ACC112 (cell line): ENCODE results near the gene BANF1.

Experiments
- H2AFZ ChIP-seq: fragments of 200-600 bp; sonication (generic); one replicate; pipeline ENCODE4 v1.6.0; 2017; ENCODE audit warnings: antibody characterized with exemption, low read length; ENCODE audit not compliant: unreplicated experiment
- H3K27ac ChIP-seq: fragments of 200-600 bp; sonication (generic); 2 replicates; pipeline ENCODE4 v1.5.1; 2014; ENCODE audit warnings: low read depth, mild to moderate bottlenecking, antibody characterized with exemption, low read length, moderate library complexity
- H3K27me3 ChIP-seq: fragments of 200-600 bp; sonication (generic); 2 replicates; pipeline ENCODE4 v1.6.1; 2014; ENCODE audit warnings: mild to moderate bottlenecking, antibody characterized with exemption, low read length, moderate library complexity, mixed read lengths; ENCODE audit not compliant: insufficient read depth
- H3K36me3 ChIP-seq: fragments of 200-600 bp; sonication (generic); 2 replicates; pipeline ENCODE4 v1.6.1; 2016; ENCODE audit warnings: mild to moderate bottlenecking, antibody characterized with exemption, low read length, moderate library complexity, mixed read lengths; ENCODE audit not compliant: insufficient read depth
- H3K4me1 ChIP-seq: fragments of 200-600 bp; sonication (generic); one replicate; pipeline ENCODE4 v1.6.1; 2016; ENCODE audit warnings: low read length, mixed read lengths; ENCODE audit not compliant: insufficient read depth, unreplicated experiment, control insufficient read depth
- H3K4me3 ChIP-seq: fragments of 200-600 bp; sonication (generic); 2 replicates; pipeline ENCODE4 v1.5.1; 2014; ENCODE audit warnings: mild to moderate bottlenecking, low read depth, low read length
- H3K79me2 ChIP-seq: fragments of 200-600 bp; sonication (generic); one replicate; pipeline ENCODE4 v1.6.0; 2016; ENCODE audit warnings: low read length; ENCODE audit not compliant: control insufficient read depth, unreplicated experiment, insufficient read depth

BANF1 gene

DNA sequence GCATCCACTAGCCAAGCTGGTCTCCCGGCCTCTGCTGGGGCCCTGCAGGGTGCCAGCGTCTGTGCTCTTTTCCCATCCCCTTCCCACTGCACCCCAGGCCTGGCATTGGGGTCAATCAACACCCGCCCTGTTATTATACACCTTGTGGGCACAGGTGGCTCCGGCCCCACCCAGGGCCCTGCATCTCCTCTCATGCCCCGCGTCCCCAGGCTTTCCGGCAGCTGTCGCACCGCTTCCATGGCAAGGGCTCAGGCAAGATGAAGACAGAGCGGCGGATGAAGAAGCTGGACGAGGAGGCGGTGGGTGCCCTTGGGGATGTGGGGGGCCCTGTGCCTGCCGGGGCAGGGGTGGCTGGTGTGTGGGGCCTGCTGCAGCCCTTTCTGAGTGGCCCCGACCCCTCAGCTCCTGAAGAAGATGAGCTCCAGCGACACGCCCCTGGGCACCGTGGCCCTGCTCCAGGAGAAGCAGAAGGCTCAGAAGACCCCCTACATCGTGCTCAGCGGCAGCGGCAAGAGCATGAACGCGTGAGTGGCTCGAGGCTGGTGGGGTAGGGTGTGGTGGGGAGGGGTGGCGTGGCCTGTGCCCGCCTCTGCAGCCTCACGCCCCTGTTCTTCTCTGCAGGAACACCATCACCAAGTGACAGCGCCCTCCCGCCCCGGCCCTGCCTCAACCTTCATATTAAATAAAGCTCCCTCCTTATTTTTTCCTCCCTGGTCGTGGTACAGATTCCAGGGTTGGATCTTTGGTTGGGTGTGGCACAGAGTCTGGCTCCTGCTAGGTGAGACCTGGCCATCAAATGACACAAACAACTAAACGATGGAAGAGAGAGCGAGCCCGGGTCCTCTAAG is 23.7 kb upstream of the BANF1 start:
- H3K4me3 ChIP-seq: no peak overlapping the region
- no peak overlapping the region for H3K27ac ChIP-seq
- H2AFZ ChIP-seq: no peak overlapping the region
- H3K27me3 ChIP-seq: no peaks in the 10 kb centered on the region
- H3K36me3 ChIP-seq: peaks cover 5% of the 10 kb centered on the region; the same call in 1 of the 2 replicates
- peaks cover 1% of the 10 kb centered on the region for H3K4me1 ChIP-seq
- no peaks in the 10 kb centered on the region for H3K79me2 ChIP-seq

DNA sequence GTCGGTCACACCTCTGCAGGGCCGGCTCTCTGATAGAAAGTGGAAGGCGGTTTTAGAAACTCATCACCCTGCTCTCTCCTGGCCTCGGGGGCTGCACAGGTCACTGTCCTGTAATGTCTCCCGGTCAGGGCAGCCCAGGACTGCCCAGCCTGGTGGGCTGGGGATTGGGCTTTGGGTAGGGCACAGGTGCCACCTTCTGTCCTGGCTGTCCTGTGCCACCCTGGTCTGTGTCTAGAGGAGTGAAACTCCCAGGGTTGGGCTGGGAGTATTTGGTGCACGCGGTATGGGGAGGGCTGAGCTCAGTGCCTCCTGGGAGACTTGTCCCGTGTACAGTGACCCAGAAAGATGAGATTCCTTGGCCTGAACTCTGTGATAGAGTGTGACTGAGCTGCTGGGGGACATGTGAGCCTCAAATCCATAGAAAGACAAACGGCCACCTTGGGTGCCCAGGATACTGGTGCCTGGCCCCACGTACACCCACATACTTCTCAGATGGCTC is 23.0 kb upstream of the BANF1 start:
- Histone ChIP-seq H3K27ac (no peak overlapping the region), H3K79me2 (no peaks in the 10 kb centered on the region), H3K36me3 (peaks cover 5% of the 10 kb centered on the region; the same call in 1 of the 2 replicates), H3K4me1 (no peaks in the 10 kb centered on the region), H2AFZ (no peak overlapping the region), H3K27me3 (no peaks in the 10 kb centered on the region), H3K4me3 (no peak overlapping the region)

DNA sequence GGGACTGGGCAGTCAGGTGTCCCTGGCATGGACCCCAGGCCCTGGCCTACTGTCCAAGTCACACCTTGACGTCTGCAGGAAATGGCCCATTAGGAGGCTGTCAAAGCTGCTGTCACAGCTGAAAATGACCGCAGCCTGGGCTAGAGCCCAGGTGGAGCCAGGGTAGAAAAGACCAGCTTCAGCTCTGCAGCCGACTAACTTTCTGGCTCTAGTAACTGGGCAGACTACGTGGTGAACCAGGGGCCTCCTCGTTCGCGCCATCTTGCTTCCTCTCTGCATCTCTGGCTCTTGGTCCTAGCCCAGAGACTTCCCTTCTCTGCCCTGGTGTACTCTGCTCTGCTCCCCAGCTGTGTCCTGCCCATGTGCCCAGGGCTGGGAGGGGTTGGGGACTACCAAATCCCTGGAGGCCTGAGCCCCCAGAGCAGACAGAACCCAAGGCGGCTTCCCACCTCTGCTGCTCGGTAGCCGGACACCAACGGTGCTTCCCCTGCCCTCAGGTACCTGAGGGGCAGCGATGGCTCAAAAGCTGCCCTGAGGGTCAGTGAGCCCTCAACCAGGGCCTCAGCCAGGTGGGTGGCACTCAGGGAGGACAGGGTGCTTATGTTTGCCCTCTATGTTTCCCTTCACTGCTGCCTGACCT is 21.1 kb upstream of the BANF1 start:
- Histone ChIP-seq H3K4me1 (no peaks in the 10 kb centered on the region), H3K27ac (no peak overlapping the region), H3K27me3 (no peaks in the 10 kb centered on the region), H3K4me3 (no peak overlapping the region), H2AFZ (no peak overlapping the region), H3K79me2 (no peaks in the 10 kb centered on the region), H3K36me3 (peaks cover 5% of the 10 kb centered on the region; the same call in 1 of the 2 replicates)

DNA sequence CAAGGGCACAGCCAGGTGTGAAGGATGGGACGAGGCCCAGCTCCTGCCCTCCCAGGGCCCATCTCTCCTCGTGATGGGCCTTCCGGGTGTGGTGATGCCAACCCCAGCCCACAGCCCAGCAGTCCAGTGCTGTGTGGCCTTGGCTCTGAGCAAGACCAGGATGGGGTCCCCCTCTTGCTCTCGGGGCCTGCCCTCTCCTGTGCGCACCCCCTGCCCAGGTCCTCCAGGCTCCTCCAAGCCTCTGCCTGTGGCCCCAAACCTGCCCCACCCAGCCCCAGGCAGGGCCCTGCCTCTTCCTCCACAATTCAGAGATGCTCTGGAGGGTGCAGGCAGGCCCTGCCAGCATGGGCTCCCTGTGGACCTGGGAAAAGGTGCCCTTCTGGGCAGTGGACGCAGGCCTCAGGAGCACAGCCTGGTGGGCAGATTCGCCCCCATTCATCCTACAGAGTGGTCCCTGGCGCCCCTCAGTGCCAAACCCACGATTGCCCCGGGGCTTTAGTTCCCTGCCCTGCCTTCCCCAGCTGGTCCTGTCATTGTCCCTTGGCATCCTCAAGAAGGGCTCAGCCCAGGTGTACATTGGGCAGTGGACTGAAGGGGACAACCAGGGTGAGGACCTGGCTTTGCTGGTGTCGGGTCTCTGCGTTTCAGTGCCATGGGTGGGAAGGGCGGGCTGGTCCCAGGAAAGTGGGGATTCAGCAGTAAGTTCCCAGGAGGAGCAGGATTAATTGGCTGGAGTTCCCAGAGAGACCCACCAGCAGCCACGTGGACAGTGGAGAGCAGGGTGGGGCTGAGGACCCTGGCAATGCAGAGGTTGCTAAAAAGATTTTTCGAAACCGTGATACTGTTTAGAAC is 20.1 kb upstream of the BANF1 start:
- no peaks in the 10 kb centered on the region for H3K79me2 ChIP-seq
- no peaks in the 10 kb centered on the region for H3K27me3 ChIP-seq
- no peak overlapping the region for H3K27ac ChIP-seq
- H3K36me3 ChIP-seq: peaks cover 5% of the 10 kb centered on the region; the same call in 1 of the 2 replicates
- no peak overlapping the region for H3K4me3 ChIP-seq
- H2AFZ ChIP-seq: no peak overlapping the region
- H3K4me1 ChIP-seq: no peaks in the 10 kb centered on the region

DNA sequence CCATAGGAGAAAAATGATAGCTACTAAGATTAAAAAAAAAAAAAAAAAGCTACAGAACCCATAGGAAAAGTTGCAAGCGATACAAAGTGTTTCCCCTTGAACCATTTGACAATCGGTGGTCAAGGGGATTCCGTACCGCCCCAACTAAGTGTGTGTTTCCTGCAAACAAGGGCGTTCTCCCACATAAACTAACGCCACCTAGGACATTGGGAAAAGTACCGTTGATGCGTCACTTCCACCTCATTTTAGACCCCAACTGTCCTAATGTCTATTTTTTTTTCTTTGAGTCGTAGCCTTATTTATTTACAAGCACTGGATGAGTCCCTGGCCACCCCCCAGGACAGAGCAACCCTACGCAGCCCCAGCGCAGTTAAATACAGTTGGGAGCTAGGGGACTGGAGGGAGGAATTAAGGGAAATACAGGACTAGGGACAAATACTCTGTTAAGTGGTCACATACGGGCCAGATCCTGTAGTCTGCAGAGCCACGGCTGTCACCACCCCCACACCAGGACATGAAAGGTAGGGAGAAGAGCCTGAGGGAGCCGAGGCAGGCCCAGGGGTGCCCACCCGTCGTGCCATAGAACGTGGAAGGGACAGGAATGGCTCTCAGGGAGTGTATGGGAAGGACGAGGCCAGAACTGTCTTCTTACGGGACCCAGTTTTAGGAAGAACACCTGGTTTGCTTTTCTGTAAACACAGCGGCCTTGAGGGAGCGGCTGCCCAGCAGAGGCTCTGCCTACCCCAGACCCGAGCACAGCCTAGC is 19.3 kb upstream of the BANF1 start:
- H3K27ac ChIP-seq: no peak overlapping the region
- H3K79me2 ChIP-seq: no peaks in the 10 kb centered on the region
- H3K27me3 ChIP-seq: no peaks in the 10 kb centered on the region
- H3K4me1 ChIP-seq: no peaks in the 10 kb centered on the region
- no peak overlapping the region for H2AFZ ChIP-seq
- no peak overlapping the region for H3K4me3 ChIP-seq
- H3K36me3 ChIP-seq: peaks cover 5% of the 10 kb centered on the region; the same call in 1 of the 2 replicates

DNA sequence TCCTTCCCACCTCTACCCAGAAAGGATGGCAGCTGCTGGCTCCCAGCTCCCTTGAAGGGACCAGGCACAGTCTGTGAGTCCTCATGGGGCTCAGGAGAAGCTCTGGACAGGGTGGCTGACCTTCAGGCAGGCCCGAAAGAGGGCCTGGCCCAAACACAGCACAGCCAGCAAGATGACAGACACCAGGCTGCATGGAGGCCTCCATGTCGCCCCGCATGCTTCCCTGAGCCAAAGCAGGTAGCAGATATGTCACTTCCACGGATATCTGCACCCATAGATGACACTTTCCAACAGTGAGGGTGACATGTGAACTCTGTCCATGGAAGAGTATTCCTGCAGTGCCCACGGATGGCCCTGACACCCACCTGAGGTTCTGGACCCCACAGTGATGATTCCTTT is 18.7 kb upstream of the BANF1 start:
- no peak overlapping the region for H2AFZ ChIP-seq
- no peak overlapping the region for H3K4me3 ChIP-seq
- no peaks in the 10 kb centered on the region for H3K27me3 ChIP-seq
- no peaks in the 10 kb centered on the region for H3K36me3 ChIP-seq
- H3K79me2 ChIP-seq: no peaks in the 10 kb centered on the region
- no peaks in the 10 kb centered on the region for H3K4me1 ChIP-seq
- H3K27ac ChIP-seq: no peak overlapping the region

DNA sequence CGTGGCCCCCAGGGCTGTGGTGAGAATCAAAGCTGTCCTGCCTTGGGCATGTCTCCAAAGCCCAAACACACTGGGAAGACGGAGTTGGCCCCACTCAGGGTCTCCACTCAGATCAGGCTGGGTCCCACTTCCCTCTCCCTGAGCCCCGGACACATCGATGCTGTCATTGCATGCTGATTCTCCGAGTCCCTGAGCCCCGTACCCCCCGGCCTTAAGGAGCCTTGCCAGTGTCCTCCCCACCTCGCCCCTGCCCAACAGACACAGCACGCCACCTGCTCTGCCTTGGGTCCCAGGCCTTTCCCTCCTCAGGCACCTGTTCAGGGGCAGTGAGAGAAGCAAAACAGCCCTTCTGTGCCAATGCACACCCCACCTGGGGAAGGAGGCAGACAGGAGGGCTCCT is 15.0 kb upstream of the BANF1 start:
- H3K27ac ChIP-seq: no peak overlapping the region
- H2AFZ ChIP-seq: no peak overlapping the region
- H3K79me2 ChIP-seq: no peaks in the 10 kb centered on the region
- H3K4me3 ChIP-seq: no peak overlapping the region
- no peaks in the 10 kb centered on the region for H3K4me1 ChIP-seq
- H3K27me3 ChIP-seq: no peaks in the 10 kb centered on the region
- H3K36me3 ChIP-seq: peaks cover 2% of the 10 kb centered on the region; the same call in 1 of the 2 replicates

DNA sequence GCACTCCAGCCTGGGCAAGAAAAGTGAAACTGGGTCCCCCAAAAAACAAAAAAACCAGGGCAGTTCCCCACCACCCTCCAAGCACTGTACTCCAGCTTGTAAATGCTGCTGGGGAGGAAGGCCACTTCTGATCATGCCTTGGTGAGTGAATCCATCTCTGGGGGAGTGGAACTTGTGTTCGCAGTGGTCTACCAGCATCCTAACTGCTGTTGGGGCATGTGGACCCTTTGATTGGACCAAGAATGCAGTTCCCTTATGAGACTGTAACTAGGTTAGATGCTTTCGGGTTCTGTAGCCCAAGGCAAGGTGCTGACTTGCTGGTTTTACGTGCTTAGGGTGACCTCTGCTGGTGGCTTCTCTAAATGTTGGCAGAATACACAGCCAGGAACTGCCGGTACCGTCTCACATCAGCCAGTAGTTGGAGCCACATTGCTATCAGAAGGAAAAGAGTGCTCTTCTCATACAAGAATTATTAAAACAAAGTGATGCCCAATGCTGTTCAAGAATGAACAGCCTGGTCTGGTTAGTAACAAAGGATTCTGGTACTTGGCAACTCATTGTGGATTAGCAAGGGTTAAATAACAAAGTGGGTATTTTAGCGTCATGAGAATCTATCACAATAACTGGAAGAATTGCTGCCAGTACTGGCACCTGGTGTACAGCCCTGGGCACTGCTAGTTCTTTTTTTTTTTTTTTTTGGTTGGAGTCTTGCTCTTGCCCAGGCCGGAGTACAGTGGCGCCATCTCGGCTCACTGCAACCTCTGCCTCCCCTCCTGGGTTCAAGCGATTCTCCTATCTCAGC is 13.3 kb upstream of the BANF1 start:
- Histone ChIP-seq H3K27ac (no peak overlapping the region), H3K4me3 (no peak overlapping the region), H3K79me2 (no peaks in the 10 kb centered on the region), H2AFZ (no peak overlapping the region), H3K36me3 (peaks cover 2% of the 10 kb centered on the region; the same call in 1 of the 2 replicates), H3K4me1 (no peaks in the 10 kb centered on the region), H3K27me3 (no peaks in the 10 kb centered on the region)

DNA sequence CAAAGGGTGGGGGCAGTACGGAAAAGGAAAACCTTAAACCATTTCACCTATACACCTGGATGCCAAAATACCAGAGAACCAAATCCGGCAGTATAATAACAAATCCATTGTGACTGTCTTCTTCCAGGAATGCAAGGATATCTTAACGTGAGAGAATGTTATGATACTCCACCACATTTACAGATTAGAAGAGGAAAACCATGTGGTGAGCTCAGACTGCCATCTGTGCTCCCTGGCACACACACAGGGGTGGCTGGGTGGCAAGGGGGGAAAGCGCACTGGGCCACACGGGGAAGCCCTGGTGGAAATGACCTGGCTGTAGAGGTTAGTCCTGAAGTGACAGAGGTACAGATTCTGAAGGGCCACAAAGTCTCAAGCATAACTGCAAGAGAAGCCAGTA is 10.2 kb upstream of the BANF1 start:
- H3K27me3 ChIP-seq: no peaks in the 10 kb centered on the region
- H3K27ac ChIP-seq: no peak overlapping the region
- no peak overlapping the region for H2AFZ ChIP-seq
- no peaks in the 10 kb centered on the region for H3K4me1 ChIP-seq
- H3K36me3 ChIP-seq: peaks cover 2% of the 10 kb centered on the region; the same call in 1 of the 2 replicates
- H3K79me2 ChIP-seq: no peaks in the 10 kb centered on the region
- H3K4me3 ChIP-seq: no peak overlapping the region
